Sigmoid colon (tissue), 7 donors: ENCODE measurements around the gene SYT17. TPM values are rescaled to one million over a fixed set of nuclear protein-coding genes. Genes with fewer than 3 reads are reported as not detected.

ENCODE experiments used
- DNase-seq: peaks from one replicate; pipeline ENCODE4 v3.0.0-alpha.2; 2019
- H3K27ac ChIP-seq, 4 donors: fragments of 200-600 bp; sonication (generic); one replicate each; pipeline ENCODE4 v1.5.1; 2016 to 2019; ENCODE audit warnings: mild to moderate bottlenecking in 1 of 4
- H3K27me3 ChIP-seq, 3 donors: fragments of 200-600 bp; sonication (generic); one replicate each; pipeline ENCODE4 v1.5.1; 2019; ENCODE audit warnings: mild to moderate bottlenecking in 1 of 3
- H3K36me3 ChIP-seq, 4 donors: fragments of 200-600 bp; sonication (generic); one replicate each; pipeline ENCODE4 v1.5.1; 2016 to 2019
- H3K4me1 ChIP-seq, 4 donors: fragments of 200-600 bp; sonication (generic); one replicate each; pipeline ENCODE4 v1.5.1; 2017 to 2019
- H3K4me3 ChIP-seq, 4 donors: fragments of 200-600 bp; sonication (generic); one replicate each; pipeline ENCODE4 v1.5.1; 2017 to 2019; ENCODE audit warnings: mild to moderate bottlenecking in 2 of 4, moderate library complexity in 1 of 4
- H3K9me3 ChIP-seq, 4 donors: fragments of 200-600 bp in 3 of 4; sonication (generic) in 3 of 4; one replicate each; pipeline versions ENCODE4 v1.5.1 to v1.6.1; 2013 to 2019
- EP300 ChIP-seq, 4 donors: sonication (generic); formaldehyde crosslinking; IDR thresholded peaks; one replicate each; pipeline ENCODE4 v1.6.1; 2017; ENCODE audit warnings: antibody characterized with exemption in 4 of 4
- POLR2A ChIP-seq, 2 donors: fragments of 450-650 bp; IDR thresholded peaks; one replicate each; pipeline ENCODE4 v1.6.1; 2016; ENCODE audit warnings: antibody characterized with exemption in 2 of 2, mild to moderate bottlenecking in 2 of 2, moderate library complexity in 2 of 2
- POLR2AphosphoS5 ChIP-seq, 4 donors: sonication (generic); formaldehyde crosslinking; IDR thresholded peaks; one replicate each; pipeline ENCODE4 v1.6.1; 2017; ENCODE audit warnings: antibody characterized with exemption in 4 of 4
- WGBS, 2 donors: extraction: QIAGEN DNeasy Blood & Tissue Kit; methylation state at CpG; one replicate each; pipeline ENCODE4 v1.1.7; 2013; 5-methylcytosine and 5-hydroxymethylcytosine counted together
- intact Hi-C: fragments of 100-400 bp; cut with DNase I; formaldehyde crosslinking; loops from one replicate; pipeline ENCODE4 v1.15.1; 2023
- polyA plus RNA-seq, 3 donors: library from polyadenylated mRNA; stranded (reverse); fragments of 200-250 nt; gene quantifications; one replicate each; pipeline ENCODE4 v1.2.3, GENCODE V29; 2013
- total RNA-seq, 4 donors: library from RNA; depleted of rRNA; stranded (reverse); fragments of >200 nt; gene quantifications; one replicate each; pipeline ENCODE4 v1.1.0, GENCODE V29; 2016
- TF ChIP-seq, protein P1 (sequence below), 4 experiments: fragments of 450-650 bp in 3 of 4; fragments of 200-600 bp in 1 of 4; IDR thresholded peaks; one replicate each; pipeline ENCODE4 v1.5.1; 2016 to 2019; ENCODE audit warnings: antibody characterized with exemption in 4 of 4, mild to moderate bottlenecking in 3 of 4, moderate library complexity in 2 of 4
- donor health status: healthy with polysubstance abuse.
- donor health status: Bipolar disorder and iron deficiency.
- donor health status: healthy.

SYT17 gene
- total and polyA plus RNA-seq, 7 donors: 0.68 to 7.6 (median 2.2) TPM

- intact Hi-C loops: no loop called here
- Histone ChIP-seq H3K27ac (no peak overlapping the region), H3K4me1 (peaks cover 0 to 24% (median 14%) of the 10 kb centered on the region in 4 donors), H3K27me3 (no peaks in the 10 kb centered on the region), H3K4me3 (no peak overlapping the region), H3K9me3 (peaks cover 0 to 5% (median 0%) of the 10 kb centered on the region in 4 donors), H3K36me3 (no peaks in the 10 kb centered on the region)
- TF ChIP-seq, protein P1, sequence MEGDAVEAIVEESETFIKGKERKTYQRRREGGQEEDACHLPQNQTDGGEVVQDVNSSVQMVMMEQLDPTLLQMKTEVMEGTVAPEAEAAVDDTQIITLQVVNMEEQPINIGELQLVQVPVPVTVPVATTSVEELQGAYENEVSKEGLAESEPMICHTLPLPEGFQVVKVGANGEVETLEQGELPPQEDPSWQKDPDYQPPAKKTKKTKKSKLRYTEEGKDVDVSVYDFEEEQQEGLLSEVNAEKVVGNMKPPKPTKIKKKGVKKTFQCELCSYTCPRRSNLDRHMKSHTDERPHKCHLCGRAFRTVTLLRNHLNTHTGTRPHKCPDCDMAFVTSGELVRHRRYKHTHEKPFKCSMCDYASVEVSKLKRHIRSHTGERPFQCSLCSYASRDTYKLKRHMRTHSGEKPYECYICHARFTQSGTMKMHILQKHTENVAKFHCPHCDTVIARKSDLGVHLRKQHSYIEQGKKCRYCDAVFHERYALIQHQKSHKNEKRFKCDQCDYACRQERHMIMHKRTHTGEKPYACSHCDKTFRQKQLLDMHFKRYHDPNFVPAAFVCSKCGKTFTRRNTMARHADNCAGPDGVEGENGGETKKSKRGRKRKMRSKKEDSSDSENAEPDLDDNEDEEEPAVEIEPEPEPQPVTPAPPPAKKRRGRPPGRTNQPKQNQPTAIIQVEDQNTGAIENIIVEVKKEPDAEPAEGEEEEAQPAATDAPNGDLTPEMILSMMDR (IDR thresholded peaks at IDR 0.05): no peak
- no peak for TF ChIP-seq POLR2A (IDR thresholded peaks at IDR 0.05)
- TF ChIP-seq POLR2AphosphoS5 (IDR thresholded peaks at IDR 0.05): no peak
- no peak for TF ChIP-seq EP300 (IDR thresholded peaks at IDR 0.05)
- WGBS, 2 donors: 81 to 87% methylated on average over 3 of the region's 3 CpGs
- no peak for DNase-seq
Measured at GRCh38 chr16:19127205-19127604, 40.8 kb upstream of the SYT17 start.

- no peak for DNase-seq
- H3K4me3 ChIP-seq: no peak overlapping the region
- no peak overlapping the region for H3K27ac ChIP-seq
- peaks cover 0 to 26% (median 14%) of the 10 kb centered on the region in 4 donors for H3K4me1 ChIP-seq
- no peaks in the 10 kb centered on the region for H3K36me3 ChIP-seq
- H3K9me3 ChIP-seq: peaks cover 0 to 5% (median 0%) of the 10 kb centered on the region in 4 donors
- TF ChIP-seq POLR2AphosphoS5 (IDR thresholded peaks at IDR 0.05): no peak
- TF ChIP-seq, protein P1 (IDR thresholded peaks at IDR 0.05): no peak
- no peak for TF ChIP-seq EP300 (IDR thresholded peaks at IDR 0.05)
- no peak for TF ChIP-seq POLR2A (IDR thresholded peaks at IDR 0.05)
- 73 to 80% methylated on average over 3 of the region's 3 CpGs for WGBS, 2 donors
- intact Hi-C loops: no loop called here
- H3K27me3 ChIP-seq: no peaks in the 10 kb centered on the region
Measured at GRCh38 chr16:19127674-19128131, 40.3 kb upstream of the SYT17 start.

DNA sequence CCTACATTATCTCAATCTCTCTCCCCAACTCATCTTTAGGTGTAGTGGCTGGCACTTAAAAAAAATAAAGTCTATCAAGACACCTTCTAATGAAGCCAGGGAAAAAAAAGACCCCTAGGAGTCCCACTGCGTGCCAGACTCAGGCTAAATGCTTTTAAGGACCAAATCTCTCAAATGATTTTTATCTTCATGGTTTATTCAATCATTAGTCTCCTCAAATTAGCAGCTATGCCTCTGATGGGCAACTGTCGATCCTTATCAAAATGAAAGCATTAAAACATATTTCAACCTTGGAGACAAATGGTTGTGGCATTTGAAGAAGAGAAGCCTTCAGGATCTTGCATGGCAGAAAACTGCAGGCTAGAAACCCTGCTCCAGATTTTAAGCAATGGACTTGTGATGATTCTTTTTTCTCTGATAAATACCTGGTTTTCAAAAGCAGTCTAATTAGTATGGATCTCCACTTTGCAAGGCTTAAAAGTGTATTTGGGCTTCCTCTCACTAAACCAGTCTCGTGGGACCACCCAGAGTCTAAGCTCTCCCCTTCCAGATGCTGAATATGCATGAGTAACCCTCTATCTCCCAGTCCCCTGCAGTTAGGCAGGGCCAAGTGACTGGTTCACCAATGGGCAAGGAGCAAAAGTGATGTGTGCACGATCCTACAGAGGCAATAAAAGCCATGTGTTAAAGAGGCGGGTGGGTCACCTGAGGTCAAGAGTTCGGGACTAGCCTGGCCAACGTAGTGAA, 39.4 kb upstream of the SYT17 start:
- Histone ChIP-seq H3K36me3 (no peaks in the 10 kb centered on the region), H3K27me3 (no peaks in the 10 kb centered on the region), H3K27ac (no peak overlapping the region), H3K4me3 (no peak overlapping the region), H3K4me1 (peaks cover 0 to 26% (median 14%) of the 10 kb centered on the region in 4 donors), H3K9me3 (peaks cover 0 to 5% (median 0%) of the 10 kb centered on the region in 4 donors)
- intact Hi-C loops: no loop called here
- TF ChIP-seq EP300 (IDR thresholded peaks at IDR 0.05): no peak
- TF ChIP-seq, protein P1 (IDR thresholded peaks at IDR 0.05): no peak
- no peak for TF ChIP-seq POLR2A (IDR thresholded peaks at IDR 0.05)
- no peak for TF ChIP-seq POLR2AphosphoS5 (IDR thresholded peaks at IDR 0.05)
- DNase-seq: no peak
- 52 to 76% methylated on average over 7 of the region's 7 CpGs for WGBS, 2 donors

GRCh38 chr16:19130385-19130784, 37.7 kb upstream of the SYT17 start:
- Histone ChIP-seq H3K27ac (peak overlapping the region; percentile 66 to 71 (median 70)), H3K4me1 (peaks cover 0 to 26% (median 14%) of the 10 kb centered on the region in 4 donors), H3K4me3 (no peak overlapping the region), H3K27me3 (no peaks in the 10 kb centered on the region), H3K9me3 (peaks cover 0 to 5% (median 0%) of the 10 kb centered on the region in 4 donors), H3K36me3 (no peaks in the 10 kb centered on the region)
- 28 to 65% methylated on average over 7 of the region's 7 CpGs for WGBS, 2 donors
- DNase-seq: no peak
- TF ChIP-seq EP300 (IDR thresholded peaks at IDR 0.05) (no peak), POLR2A (IDR thresholded peaks at IDR 0.05) (no peak), POLR2AphosphoS5 (IDR thresholded peaks at IDR 0.05) (no peak)
- TF ChIP-seq, protein P1 (IDR thresholded peaks at IDR 0.05): no peak
- intact Hi-C loops: no loop called here
